Nucleus accumbens (tissue), 56 donors: ENCODE measurements around the gene COL3A1.

ENCODE experiments used
- DNase-seq, 56 donors: peaks; one replicate each; lab custom pipeline; 2025; lab: John Stamatoyannopoulos, UW

The COL3A1 gene

DNA sequence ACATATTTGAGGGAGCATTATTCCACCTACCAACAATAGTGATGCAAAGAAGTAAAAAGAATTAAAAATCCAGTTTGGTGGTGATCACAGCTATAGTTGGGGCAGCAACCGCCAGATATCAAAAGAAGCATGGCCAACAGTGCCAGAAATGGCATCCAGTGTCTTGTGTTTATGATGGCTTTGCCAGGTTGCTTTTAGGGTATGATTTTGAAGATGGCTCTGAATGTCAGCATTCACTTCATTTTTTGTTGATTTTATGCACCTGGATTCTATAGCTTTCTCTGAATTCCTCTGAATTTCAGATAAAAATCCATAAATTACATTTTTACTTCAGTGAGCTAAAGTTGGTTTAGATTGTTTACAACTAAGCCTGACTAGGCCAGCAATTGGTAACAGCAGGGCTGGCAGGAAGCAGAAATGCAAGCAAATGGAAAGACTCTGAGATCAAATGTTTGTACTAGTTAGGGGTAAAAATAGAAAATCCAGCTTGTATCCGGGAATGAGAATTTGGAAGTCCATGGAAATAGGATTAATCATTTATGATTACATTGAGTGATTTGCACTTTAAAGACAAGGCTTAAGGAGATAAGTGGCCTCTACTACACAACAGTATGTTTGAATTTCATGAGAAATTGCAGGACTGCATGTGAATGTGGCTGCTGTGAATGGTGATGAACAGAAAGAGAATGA, 40.4 kb downstream of the COL3A1 start:
- no peak for DNase-seq

DNA sequence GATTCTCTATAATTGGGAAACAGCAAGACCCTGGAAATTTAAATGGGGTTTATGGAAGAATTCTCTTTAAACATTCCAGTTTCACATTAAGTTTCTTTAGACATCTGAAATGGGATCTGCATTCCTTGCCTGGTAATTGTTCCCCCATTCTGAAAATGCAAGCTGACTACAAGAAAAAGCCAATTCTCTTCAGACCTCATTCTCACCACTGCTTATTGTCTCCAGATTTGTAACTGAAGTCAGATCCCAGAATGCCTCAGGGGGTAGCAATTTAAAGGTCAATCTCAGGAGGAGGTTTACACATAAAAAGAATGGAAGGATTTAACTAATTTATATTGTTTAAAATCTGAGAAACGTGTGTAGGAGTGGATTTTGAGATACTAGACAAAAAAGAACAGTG, 41.2 kb downstream of the COL3A1 start:
- no peak for DNase-seq

DNA sequence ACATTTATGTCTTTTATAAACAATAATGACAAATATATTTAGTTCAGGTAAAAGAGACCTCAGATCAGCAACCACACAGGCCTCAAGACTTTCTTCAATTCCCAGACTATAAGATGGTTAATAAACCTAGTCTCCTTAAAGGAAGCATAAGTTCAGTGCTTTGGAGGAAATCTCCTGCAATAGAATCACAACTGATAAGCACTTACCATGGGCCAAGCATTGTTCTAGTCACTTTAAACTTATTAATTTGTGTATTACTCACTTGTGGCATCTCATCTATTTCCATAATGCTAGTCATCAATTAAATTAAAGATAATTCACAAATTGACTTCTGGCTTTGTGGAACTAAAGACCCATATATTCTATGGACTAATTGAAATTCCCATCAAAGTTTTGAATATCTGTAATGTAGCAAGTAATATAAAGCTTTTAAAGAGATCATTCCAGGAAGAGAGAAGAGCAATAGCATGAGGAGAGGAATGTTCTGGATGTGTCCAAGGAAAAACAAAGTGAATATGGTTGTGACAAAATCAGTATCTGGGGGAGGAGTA, 42.2 kb downstream of the COL3A1 start:
- DNase-seq = no peak

DNA sequence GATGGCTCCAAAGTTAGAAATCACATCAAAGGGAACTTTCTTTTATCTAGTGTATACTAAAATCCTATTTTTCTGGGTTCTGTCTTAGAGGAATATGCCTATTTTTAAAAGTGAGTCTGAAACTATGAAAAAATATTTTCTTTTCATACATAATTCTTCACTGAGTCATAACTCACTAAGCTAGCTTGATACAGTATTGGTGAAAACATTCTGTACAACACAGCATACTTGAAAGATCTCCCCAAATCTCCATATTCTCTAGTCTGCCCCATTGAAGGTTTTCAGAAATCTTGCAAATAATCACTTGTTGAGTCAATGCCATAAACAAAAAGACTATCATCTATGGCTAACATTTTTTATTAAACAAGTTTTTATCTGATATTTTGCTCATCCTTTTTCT, 44.5 kb downstream of the COL3A1 start:
- no peak for DNase-seq

DNA sequence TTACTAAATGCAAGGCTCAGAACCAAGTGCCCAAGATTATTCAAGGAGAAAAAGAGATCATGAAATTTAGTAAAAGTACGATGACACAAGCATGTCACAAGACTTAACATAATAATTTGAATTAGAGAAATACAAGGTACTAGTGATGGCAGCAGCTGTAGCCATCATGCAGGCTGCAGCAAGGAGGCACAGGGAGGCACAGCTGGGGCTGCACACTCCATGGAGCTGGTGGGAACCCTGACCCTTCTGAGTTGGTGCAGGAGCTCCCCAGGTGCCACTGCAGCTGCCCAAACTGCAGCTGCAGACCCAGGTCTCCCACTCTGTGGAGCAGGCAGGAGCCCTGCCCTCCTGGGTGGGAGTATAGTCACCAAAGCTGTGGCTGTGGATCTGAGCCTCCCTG, 46.0 kb downstream of the COL3A1 start:
- DNase-seq = no peak

DNA sequence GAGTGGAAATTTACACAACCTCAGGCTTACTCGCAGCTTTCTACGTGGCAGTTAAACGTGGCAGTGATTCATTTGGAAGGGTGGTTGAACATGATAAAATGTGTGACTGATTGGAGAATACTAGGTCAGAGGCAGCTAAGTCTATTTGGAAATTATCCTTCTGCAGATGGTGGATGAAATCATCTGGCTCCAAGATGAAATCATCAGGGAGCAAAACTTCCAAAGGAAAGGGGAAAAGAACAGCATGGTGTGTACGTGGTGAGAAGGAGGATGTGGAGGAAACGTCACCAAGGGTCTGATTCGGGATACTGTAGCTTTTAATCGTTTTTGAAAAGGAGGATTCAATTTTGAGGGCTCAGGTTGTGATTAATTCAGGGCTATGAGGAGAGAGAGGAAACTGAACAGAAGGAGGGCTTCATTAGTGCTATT, 47.9 kb downstream of the COL3A1 start:
- DNase-seq = no peak

DNA sequence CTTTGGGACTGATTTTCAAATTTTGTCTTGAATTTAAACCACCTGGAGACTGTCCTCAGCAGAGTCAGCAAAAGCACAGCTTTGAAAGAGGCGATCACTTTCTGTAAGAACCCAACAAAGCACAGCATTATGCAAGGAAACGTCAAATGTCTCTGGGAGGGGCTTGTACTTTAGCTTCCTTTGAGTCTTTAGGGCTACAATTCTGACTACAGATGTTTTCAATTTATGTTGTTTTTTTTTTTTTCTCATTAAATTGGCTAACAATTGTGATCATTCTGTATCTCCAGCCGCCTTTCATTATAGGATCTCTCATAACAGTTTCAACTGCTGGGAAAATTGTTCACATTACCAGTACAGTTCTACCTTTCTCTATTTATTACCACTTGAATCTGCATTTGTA, 48.3 kb downstream of the COL3A1 start:
- DNase-seq = no peak

DNA sequence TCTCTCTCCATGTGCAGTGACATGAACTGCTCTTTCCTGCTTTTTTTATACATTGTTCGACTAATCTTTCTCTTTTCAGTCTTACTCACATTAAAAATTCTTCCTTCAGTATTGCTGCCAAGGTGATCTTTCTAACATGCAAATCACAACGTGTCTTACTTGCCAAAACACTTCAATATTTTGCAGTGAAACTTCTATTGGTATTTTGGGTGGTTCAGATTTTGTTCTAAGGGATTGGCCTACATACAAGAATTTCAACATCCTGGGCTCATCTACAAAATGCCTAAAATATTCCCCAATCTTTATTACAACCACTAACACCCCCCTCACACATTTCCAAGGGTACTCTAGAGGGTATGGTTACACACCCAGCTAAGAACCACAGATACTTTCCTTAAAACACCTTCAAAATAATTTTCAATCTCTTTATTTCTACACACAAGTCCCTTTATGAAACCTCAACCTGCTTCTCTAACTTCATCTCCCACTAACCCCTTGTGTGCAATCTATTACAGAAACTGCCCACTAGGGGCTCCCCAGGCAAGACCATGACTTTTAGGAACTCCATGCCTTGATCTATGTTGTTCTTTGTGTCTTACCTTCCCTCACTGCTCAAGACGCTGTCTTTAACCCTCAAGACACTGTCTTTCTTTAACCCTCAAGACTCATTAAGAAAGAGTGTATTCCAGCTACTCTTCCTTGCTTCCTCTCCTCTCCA, 50.9 kb downstream of the COL3A1 start:
- no peak for DNase-seq

DNA sequence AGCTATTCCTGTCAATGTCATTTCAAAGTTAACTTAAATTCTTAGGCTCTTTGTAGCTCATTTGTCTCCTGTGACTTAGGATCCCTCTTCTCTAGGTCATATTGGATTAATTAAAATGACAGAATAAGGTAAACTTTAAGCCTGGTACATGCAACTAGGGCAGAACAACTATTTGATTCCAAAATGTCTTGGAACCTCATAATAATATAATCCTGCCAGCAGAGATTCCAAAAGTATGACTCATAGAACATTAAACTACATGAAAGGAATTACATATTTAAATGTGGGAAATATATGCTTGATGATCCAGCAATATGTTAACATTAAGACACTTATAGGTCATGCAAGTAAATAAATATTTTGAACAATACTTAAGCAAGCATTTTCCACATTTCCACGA, 63.3 kb downstream of the COL3A1 start:
- no peak for DNase-seq

DNA sequence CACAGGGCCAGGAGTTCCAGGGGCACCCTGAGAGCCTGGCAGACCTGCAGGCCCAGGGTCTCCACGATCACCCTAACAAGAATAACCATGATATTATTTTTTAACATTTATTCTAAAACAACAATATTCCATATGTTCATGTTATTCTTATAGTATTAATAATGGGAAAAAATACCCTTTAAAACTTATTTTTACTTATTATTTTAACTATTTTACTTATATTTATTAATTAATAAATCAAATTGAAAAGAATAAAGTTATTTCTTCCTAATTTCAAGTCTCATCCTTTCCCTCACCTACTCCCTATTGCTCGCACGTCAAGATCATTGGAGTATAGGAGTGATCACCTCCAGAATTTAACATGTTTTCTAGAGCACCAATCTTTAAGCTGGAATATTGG, 71.7 kb downstream of the COL3A1 start:
- no peak for DNase-seq

DNA sequence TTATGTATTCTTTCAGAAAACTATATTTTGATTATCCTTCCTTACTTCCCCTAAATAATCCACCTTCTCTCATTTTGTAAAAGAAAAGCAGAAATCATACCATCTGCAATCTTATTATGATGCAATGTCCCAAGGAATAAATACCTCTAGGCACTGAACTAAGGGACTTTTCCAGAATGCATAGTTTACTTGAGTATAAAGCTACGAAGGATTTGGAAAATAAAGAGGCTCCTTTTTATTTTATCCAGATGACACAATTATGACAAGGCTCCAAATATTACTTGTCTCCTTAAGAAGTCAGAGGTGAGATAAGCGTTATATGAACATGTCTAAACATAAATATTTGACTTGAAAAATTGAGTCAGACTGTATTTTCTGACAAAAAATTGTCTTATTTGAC, 72.1 kb downstream of the COL3A1 start:
- DNase-seq = no peak

DNA sequence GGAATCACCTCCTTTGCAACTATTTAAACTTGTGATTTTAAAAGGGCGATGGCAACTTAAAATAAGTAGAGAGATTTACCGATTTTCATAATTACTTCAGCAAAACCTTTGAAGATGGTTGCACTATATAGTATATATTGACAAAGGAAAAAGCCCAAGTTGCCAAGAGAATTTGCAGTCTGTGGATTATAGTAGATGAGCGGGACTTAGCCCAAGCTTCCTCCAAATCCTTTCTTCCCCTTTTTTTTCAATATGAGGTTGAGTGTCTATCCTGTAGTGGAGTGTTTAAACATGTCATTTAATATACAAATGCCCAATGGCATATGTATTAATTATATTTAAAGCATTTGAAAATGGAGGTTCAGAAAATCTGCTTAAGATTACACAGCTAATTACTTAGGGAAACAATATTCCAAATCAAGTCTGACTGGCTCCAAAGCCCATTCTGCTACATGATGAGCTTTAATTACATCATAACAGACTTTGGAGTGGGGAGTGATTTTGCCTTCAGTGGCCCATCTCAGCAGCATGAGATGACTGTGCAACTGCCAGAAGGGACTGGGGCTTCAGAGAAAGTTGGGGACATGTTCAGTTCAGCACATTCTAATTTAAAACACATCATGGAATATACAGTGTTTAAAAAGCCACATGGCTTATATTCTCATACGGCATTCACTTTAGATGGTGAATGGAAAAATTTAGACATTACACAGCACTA, 73.2 kb downstream of the COL3A1 start:
- no peak for DNase-seq

DNA sequence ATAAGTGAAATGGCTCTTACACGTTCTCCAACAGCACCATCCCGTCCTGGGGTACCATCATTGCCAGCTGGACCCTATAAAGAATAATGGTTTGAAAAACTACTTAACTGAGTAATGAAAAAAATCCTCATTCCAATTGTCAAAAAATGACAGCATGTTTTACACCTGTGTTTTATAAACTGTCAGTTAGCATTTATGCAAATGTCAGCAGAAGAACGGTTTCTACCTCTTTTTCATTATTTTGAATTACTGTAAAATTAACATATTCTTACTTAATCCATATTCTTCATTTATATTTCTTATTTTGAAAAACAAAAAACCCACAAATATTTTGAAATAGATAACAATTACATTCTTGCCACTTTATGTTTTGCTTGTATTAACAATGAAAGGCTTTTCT, 74.0 kb downstream of the COL3A1 start:
- DNase-seq = no peak

DNA sequence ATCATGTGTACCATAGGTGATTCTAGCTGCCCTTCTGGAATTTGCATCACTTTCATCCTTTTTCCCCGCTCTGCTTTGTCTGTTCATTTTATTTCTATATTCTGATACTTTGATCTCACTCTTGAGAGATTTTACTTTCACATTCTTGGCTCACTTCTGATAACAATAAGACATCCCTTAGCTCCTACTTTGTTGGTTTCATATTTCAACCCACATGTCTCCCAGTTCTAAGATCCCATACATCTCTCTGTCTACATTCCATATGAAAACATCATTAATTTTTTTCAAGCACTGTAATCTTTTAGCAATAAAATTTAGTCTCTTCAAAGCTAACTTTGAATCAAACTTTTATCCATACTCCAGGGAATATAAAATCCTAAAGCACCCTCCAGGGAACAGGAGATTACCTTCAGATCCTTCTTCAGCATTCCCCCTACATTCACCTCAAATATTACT, 75.6 kb downstream of the COL3A1 start:
- no peak for DNase-seq

DNA sequence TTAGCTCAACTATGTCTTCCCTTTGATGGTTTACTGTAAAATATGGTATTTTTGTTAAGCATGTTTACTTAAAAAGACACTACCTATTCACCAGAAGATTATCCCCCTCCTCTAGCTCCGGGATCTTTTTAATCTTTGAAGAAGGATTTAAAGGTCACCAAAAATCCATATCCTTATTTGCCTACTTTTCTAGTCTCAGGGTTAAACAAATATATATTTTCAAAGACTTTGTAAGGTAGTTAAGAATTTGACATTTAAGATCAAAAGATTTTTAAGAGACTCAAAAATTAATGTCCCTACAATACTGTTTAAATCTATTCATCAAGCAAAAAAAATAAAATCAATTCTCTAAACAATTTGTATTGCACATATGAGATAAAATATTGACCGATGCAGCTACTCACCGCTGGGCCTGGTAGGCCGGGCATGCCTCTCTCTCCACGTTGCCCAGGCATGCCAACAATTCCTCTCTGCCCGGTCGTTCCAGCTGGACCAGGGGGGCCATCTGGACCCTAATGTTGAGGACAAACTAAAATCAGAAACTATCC, 76.1 kb downstream of the COL3A1 start:
- no peak for DNase-seq

DNA sequence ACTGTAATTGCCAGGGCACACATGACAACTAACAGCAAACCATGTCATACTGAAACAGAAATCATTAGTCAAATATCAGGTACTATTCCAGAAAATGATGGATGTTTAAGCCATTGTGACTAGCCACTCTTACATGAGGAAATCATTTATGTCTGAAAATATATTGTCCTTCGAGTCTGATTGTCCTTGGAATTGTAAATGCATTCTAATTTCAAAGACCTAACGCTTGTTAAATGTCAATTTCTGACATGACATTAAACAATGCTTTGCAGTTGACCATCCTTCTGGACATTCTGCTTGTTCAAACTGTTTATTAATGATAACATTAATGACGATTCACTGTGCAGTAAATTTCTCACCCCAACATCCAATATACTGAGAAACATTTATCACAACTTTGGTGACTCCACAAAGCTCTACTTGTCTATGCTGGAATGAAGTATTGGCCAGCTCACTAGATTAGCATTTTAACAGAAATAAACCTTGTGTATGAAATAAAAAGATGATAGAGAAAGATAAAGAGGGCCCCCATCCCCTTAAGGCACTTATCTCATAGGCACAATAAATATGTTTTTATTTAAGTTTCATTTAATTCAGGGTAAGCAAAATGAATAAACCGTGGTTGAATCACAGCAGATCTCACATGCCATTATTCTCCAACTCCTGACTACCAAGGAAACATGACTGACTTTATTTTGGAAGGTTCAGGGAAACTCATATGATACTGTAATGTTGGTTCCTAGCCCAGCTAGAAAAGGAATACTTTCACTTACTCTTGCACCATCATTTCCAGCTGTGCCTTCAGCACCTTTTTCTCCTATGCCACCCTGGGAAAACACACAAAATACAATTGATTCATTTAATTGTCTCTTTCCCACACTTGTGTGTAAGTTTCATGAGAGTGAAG, 82.3 kb downstream of the COL3A1 start:
- DNase-seq = no peak

DNA sequence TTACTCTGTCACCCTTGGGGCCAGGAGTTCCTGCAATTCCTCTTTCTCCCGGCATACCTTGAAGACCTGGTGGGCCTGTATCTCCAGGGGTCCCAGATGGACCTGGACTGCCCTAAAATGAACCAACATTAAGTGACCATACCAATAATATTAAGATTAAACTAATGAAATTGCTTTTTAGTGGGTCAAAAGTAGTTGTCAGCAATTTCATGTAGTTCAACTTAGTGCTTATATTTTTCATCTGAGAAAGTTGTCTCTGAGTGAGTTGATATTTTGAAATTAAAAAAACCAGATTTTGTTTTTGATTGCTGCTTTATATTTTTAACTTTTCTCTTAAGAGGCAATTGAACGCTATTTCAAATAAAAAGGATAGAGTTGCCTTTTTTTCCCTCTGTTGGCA, 83.1 kb downstream of the COL3A1 start:
- no peak for DNase-seq

DNA sequence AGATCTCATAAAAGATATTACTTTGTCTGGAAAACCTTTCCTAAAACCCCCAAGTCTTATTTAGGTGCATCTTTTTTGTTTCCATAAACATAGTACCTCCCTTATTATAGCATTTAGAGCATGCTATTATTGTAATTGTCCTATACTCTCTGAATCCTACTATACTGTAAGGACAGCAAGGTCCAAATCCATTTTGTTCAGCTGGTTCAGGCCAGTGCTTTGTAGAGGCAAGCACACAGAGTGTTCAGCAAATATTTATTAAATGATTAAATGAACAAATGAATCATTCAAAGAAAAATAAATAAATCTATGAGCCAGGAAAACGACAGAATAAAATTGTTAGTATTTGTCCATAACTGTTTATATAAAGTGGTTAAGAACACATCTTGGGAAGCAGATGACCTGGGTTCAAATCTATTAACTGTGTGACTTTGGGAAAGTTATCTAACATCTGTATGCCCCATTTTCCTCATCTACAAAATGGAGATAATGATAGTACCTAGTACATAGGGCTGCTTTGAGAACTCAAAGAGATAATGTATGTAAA, 86.0 kb downstream of the COL3A1 start:
- DNase-seq = no peak
